NCI-H2107 treated with DMSO at 0.1 percent for 48 hours (cell line): ENCODE results near the gene NINJ1.

Experiments used
- DNase-seq: peaks from one replicate; lab custom pipeline; 2025; ENCODE audit not compliant: unreplicated experiment; lab: John Stamatoyannopoulos, UW

The NINJ1 gene

DNA sequence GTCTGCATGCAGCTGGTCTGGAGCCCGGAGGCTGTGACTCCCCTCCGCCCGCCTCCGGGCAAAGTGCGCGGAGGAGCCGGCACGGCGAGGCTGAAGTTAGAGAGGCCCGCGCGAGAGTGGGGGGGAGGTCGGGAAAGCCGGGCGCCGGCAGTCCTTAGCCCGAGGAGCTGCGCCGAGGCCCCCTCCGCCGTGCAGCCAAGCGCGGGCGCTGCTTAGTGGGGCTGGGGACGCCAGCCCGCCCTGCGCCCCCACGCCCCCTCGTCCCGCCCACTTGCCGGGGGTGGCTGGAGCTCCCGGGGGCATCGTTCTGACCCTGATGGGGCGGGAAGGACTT, 403 bp downstream of the NINJ1 start:
- DNase-seq: no peak

DNA sequence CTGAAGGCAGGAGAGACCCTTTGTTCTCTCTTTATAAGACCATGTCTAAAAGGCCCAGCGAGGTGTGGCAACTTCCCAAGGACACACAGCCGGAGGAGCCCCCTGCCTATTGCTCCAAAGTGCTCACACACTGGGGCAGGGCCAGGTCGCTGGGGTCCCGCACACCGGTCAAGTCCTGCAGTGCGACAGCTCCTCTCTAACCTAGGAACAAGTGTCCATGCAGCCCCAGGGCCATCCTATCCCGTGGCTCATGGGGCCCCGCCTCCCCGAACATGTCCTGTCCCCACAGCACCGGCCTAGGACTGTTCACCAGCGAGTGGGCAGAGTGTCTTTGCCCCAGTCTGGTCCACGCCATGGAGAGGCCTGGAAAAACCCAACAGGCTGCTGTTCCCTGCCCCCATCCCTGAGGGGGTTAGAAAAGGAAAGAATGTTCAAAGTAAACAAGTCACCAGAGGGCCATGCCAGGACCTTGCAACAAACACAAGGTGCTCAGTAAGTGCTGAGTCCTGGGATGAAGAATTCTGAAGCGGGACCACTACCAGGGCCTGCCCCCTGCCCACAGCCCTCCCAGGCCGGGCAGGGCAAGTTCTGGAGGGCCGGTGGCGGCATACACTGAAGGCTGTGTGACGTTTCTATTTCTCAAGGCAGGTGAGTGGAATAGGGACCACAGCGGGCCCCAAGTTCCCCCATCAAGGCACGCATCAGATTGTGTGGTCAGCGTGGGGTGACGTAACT, 938 bp downstream of the NINJ1 start:
- no peak for DNase-seq

DNA sequence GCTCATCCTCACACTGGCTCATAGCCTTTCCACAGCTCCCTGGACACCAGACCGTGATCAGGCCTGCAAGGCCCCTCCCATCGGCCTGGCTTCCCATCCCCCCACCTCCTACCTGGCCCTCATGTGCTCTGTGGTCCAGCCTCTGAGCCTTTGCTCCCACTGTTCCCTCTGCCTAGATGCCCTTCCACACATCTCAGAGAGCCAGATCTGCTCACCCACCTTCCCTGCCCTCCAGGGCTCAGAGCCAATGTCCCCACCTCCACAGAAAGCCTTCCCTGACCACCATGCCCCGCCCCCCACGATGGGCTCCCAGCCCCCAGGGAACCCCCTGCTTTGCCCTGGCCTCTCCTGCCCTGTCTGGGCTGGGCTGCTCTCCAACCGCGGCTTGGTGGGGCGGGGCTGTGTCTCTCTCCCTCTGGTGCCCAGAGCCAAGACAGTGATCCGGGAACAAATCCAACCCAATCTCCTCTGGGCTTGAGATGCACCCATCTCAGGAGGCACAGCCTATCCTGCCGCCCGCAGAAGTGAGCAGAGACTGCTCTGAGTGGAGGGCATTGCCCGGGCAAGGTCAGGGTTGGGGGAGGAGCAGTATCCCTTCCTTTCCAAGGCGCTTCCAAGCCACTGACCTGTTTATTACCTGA, 1.6 kb downstream of the NINJ1 start:
- no peak for DNase-seq

DNA sequence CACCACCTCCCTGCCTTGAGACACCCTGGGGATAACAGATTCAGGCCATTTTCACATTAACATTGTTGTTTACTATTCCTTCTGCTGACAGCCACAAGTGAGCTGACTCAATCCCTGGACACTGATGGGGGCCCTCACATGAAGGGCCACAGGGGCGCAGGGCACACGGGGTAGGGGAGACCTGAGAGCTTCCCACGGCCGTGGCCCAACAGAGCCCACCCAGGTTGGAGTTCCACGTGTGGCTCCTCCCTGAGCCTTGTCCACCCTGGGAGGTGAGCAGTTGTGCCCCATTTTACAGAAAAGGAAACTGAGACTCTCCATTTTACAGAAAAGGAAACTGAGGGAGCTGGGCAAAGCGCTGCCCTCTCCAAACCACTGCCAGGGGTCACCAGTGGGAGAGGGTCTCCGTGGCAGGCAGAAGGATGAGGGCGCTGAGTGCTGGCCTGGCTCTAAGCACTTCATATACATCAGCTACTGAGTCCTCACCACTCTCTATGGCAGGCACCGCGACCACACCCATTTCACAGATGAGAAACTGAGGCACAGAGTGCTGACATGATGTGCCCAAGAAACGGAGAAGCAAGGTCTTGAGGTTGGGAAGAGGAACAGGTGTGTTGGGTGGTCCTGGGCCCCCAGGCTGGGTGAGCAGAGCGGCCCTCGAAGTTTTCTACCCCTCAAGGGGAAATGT, 2.3 kb downstream of the NINJ1 start:
- no peak for DNase-seq

DNA sequence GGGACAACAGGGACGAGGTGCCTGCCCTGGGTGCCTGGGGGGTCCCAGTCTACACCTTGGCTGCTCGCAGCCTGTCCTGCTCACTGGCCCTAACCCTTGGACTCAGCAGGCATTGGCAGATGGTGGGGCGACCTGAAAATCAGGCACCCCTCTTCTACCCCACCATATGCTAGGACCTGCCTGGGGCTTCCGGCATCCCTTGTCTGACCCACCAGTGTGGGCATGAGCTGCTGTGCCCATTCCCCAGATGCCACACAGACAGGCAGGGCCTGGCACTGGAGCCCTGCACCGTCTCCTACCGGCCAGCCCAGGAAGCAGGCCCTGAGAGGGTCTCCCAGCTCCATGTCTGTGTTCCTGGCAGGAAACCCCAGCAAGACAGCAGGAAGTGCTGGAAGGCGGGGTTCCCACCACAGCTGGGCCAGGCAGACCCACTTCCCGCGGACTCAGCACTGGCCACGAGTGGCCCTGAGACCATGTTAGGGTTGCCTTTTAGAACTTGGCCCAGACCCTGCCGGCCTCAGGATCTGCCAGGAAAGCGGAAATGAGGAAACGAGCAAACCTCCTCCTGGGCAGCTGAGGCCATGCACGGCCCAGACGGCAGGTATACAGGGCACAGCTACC, 3.1 kb downstream of the NINJ1 start:
- no peak for DNase-seq

- DNase-seq: no peak
Observed at GRCh38 chr9:93129691-93130500, 4.2 kb downstream of the NINJ1 start.

DNA sequence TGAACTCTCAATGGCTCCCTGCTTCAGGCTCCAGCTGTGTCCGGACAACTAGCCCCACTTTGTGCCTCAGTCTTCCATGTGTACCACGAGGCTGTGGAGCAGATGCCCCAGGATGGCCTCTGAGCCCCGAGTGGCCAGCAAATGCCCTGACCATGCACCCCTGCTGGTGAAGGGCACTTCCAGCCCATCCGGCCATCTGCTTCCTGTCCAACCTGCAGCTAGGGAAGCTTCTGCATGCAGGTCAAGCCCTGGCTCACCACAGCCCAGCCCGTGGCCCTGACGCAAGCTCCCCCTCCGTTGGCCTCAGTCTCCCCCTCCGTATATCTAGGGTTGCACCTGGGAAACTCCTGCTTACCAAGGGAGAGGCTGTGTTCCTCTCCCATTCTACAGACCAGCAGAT, 4.8 kb downstream of the NINJ1 start:
- DNase-seq: no peak

DNA sequence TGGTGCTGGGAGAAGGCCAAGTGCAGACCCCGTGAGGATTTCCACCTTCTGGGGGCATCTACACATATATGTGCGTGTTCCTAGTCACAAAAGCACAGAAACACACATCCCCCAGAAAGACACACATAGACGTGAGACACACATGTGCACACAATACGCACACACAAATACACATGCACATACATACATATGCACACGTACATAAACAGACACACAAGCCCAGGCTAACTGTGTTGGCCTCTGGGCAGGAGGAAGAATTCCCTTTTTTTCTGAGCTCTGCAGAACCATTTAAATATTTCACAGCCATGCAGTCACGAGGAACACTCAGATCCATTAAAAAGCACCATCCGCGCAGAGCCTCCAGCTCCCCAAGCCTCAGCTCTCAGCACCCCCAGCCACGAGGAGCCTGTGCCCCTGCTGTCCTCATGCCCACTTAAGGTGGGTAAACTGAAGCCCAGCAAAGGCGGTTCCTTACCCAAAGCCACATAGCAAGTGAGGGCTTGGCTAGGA, 5.3 kb downstream of the NINJ1 start:
- DNase-seq: no peak

GRCh38 chr9:93128011-93128714, 5.9 kb downstream of the NINJ1 start:
- DNase-seq: no peak

DNA sequence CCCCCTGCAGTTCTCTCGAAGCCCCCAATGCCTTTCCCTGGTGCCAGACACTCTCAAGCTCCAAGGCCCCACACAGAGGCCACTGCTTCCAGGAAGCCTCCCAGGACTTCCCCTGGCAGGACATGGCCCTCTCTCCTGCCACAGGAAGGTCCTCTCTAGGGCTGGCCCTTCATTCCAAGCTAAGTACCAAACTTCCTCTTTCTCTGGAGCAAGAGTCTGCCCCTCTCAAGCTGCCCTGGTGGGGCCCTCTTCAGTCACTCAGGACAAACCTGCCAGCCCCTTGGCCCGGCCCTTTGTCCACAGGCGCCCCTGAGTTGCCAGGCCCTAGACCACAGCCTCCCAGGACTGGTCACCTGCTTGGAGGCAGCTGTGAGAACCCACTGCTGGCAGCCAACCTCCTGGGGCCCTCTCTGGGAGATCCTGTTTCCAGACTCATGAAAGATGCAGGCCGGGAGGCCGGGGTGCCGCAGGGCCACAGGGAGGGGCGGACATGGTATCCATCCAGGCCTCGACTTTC, 6.6 kb downstream of the NINJ1 start:
- DNase-seq: no peak

DNA sequence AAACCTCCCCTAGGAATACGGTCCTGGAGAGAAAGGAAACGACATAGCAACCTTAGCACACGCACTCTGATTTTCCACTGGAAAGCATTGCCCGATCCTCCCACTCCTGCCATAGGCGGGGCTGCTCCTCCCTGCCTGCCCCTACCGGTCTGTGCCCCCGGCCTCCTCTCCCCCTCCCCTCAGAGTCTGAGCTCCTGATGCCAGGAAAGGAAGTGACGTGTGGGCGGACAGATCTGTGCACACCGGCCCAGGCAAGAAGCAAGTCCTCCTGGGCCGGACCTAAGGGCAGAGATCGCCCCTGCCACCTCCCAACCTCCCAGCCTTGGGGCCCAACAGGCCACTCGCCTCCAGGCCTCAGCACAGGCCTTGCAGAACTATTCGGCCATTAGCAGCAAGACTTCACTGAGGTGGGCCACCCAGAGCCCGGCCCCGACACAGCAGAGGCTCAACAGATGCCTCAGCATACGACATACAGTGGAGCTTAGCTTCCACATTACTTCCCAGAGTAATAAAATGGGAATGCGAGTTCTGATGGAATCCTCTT, 7.2 kb downstream of the NINJ1 start:
- DNase-seq: no peak

DNA sequence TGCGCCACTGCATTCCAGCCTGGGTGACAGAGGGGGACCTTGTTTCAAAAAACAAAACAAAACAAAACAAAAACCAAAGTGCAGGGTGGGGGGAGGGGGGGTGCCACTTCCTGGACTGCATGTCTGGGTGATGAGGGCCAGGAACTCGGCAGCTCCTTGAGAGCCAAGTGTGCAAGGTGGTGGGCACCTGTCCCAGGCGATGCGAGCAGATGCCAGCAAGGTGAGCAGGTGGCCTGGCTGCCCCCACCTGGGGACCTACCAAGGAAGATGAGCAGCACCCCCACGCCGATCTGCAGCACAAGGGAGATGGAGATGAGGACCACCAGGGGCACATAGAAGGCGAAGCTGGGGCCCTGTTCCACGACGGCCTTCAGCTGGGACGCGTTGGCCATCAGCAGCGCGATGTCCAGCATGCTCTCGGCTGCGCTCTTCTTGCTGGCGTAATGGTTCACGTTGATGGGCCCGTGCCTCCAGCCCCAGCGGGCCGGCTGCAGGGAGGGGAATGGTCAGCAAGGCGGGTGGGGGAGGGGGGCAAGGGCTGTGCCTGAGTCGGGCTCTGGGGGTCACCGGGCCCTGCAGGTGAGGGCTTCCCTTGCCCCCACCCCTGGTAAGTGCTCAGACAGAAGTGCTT, 7.8 kb downstream of the NINJ1 start:
- no peak for DNase-seq

DNA sequence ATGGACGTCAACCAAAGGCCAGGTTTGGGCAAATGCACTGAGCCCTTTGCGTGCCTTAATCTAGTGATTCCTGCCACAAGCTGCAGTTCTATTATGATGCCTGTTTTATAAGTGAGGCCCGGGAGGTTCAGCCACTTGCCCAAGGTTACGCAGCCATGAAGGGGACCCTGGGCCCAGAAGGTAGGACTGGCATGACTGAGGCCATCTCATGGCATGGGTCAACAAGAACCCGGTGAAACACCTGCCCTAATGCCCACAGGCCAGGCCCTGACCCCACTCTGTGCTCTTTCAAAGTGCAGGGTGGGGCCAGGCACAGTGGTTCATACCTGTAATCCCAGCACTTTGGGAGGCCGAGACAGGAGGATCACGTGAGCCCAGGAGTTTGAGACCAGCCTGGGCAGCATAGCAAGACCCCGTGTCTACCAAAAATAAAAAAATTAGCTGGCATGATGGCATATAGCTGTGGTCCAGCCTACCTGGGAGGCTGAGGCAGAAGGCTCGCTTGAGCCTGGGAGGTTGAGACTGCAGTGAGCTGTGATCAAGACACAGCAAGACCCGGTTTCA, 8.6 kb downstream of the NINJ1 start:
- no peak for DNase-seq

DNA sequence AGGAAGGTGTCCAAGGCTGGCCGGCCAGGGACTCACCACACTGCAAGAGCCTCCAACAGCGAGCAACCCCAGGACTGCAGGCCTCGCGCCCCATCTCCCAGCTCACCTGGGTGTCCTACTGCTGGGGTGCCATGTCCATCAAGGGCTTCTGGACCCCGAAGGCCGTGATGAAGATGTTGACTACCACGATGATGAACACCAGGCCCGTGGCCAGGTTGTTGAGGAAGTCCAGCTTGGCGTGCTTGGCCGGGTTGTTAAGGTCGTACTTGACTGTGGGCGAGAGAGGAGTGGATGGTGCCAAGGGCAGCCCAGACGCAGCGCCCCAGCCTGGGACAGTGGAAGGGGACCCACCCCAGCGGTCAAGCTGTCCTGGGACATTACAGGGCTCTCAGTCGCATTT, 9.3 kb downstream of the NINJ1 start:
- no peak for DNase-seq

DNA sequence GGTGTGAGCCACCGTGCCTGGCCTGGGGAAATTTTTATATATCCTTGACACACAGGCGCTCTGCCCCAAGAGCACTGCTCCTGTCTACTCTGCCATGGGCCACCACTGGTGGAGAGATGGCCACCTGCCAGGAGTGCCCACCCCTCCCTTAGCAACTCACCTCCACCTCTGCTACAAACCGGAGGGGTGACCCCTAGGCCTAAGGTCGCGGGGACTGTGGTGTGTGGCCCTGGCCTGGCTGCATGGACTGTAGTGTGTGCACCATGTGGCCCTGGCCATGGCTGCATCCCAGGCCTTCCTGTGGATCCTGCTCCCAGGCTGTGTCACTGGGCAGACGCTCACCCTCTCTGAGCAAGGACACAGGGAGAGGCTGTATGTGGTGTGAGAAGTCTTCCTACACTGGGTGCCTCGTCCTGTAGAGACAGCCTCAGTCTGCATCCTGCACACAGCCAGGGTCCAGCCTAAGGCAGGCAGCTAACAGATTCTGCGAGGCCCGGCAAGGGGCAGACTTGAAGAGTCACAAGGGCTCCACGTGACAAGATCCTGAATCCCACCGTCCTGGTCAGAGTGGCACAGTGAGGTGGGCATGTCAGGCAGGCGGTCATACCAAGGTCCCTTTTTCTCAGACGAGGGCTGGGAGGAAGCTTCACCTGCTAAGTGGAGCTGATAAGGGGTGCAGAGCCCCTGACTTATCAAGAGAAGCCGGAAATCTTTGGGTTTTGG, 10.3 kb downstream of the NINJ1 start:
- no peak for DNase-seq

DNA sequence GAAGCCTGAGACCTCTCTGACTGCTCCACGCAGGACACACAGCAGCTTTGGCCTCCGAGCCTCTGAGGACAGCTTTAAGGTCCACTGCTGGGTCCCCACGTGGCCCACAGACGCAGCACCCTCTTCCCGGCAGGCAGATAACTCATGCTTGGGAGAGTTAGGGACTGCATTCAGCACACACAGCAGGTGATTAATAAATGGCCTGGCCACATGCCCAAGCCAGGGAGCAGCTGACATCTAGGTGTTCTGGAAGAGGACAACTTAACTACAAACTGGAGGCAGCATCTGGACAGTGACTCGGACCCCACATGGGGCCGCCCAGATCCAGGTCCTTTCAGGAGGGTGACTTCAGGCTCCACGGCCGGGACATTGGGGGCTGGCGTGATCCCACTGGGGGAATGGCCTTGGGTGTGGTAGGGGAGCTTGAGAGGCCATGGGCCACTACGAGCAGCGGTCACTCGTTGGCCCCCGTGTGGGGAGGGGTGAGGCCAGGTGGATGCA, 11.3 kb downstream of the NINJ1 start:
- no peak for DNase-seq

- DNase-seq: no peak
Observed at GRCh38 chr9:93121316-93122241, 12.5 kb downstream of the NINJ1 start.
